HG02759 (cell line): ENCODE data around the gene SEC24C.
"Not testable (repeated sequence)": the region's sequence is repeated elsewhere in the genome, so short reads cannot be mapped to it uniquely, and the experiment has no call there.

Source experiments
- ATAC-seq: cut with Tn5 transposase; IDR thresholded peaks from one replicate; pipeline ENCODE4 v1.9.1; 2021; ENCODE audit warnings: mild to moderate bottlenecking, moderate library complexity; ENCODE audit not compliant: unreplicated experiment

SEC24C gene

DNA sequence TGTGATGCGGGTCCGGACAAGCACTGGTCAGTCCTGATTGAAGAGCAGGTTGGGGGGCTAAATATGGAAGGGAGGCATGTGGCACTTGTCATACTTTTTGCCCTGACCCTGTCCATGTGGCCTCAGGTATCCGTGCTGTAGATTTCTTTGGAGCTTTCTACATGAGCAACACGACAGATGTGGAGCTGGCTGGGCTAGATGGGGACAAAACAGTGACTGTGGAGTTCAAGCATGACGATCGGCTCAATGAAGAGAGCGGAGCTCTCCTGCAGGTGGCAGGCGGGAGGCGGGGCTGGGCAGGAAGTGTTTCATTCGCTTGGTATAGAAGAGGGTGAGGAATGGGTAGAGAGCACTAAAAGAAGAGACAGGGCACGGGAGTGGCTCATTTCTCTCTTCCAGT, 24.7 kb downstream of the SEC24C start:
- no peak for ATAC-seq

DNA sequence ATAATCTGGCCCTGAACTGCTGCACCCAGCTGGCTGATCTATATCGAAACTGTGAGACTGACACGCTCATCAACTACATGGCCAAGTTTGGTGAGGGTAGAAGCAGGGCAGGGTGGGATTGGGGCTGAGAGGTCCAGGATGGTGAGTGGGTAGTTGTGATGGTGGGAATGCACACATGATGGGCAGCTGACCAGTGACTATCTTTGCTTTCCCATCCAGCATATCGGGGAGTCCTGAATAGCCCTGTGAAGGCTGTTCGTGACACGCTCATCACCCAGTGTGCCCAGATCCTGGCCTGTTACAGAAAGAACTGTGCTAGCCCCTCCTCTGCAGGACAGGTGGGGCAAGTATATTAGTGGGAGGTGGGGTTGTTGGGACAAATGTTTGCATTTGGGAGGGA, 25.2 kb downstream of the SEC24C start:
- no peak for ATAC-seq

DNA sequence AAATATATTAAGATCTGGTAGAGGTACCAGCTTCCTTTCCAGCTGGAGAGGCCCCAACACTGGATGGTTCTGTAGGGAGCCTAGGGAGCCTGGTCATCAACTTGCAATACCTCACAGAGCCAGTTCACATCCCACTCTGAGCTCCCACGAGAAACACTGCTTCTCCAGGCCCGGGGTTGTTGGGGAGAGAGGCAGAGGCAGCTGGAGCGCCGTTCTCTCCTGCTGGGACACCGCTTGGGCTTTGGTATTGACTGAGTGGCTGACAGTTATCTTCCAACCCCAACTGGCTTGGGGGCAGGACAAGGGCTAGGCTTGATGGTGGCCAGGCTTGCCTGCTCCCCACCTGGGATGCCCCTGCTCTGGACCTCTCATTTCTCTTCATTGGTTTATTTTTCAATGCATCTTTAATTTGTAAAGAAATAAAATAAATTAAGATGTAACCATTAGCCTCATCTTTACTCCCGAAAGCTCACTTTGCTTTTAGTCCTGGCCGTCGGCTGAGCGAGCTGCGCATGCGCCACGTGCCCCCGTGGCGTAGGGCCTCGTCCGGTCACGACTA, 27.6 kb downstream of the SEC24C start:
- ATAC-seq, result peak; percentile 7

DNA sequence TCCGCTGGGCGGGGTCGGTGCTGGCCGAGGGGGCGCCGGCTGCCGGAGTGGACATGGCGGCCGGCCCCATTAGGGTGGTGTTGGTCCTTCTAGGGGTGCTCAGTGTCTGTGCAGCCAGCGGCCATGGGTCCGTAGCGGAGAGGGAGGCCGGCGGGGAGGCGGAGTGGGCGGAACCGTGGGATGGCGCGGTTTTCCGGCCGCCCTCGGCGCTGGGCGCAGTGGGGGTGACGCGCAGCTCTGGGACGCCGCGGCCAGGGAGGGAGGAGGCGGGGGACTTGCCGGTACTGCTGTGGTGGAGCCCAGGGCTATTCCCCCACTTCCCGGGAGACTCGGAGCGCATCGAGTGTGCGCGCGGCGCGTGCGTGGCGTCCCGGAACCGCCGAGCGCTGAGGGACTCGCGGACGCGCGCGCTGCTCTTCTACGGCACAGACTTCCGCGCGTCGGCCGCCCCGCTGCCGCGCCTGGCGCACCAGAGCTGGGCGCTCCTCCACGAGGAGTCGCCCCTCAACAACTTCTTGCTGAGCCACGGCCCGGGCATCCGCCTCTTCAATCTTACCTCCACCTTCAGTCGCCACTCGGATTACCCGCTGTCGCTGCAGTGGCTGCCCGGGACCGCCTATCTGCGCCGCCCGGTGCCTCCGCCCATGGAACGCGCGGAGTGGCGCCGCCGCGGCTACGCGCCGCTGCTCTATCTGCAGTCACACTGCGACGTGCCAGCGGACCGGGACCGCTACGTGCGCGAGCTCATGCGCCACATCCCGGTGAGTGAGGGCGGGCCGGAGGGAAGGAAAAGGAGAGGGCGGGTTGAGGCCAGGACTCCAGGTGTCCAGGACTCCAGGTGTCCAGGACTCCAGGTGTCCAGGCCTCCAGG, 28.3 kb downstream of the SEC24C start:
- peak; percentile 70 for ATAC-seq

DNA sequence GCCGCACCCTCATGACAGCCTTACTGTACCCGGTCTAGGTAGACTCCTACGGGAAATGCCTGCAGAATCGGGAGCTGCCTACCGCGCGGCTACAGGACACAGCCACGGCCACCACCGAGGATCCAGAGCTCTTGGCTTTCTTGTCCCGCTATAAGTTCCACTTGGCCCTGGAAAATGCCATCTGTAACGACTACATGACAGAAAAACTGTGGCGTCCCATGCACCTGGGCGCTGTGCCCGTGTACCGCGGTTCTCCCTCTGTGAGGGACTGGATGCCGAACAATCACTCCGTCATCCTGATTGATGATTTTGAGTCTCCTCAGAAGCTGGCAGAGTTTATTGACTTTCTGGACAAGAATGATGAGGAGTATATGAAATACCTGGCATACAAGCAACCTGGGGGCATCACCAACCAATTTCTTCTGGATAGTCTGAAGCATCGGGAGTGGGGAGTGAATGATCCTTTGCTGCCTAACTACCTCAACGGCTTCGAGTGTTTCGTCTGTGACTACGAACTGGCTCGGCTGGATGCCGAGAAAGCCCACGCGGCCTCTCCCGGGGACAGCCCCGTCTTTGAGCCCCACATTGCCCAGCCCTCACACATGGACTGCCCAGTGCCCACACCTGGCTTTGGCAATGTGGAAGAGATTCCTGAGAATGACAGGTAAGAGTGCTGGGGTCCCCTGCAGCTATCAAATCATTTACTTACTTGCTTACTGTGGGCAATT, 29.1 kb downstream of the SEC24C start:
- ATAC-seq, result no peak

DNA sequence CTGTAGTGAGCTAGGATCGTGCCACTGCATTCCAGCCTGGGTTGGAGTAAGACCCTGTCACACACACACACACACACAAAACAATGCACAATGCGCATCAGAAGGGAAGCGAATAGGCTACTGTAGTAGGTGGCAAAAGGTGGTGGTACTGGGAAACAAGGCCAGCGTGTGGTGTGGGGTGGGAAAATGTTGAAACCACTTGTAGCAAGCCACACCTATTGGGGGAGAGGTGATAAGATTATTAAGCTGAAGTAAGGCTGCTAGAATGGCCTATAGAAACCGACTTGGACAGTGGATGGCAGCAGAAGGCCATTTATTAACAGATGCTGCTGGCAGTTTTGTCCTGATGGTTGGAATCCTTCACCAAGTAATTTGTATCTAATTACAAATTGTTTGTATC, 30.5 kb downstream of the SEC24C start:
- ATAC-seq, result no peak

DNA sequence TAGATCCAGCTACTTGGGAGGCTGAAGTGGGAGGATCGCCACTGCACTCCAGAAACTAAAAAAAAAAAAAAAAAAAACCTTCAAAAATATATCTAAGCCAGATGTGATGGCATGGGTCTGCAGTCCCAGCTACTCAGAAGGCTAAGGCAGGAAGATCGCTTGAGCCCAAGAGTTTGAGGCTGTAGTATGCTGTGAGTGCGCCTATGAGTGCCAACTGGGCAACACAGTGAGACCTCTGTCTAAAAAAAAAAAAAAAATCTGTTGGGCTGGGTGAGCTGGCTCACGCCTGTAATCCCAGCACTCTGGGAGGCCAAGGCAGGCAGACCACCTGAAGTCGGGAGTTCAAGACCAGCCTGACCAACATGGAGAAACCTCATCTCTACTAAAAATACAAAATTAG, 34.8 kb downstream of the SEC24C start:
- ATAC-seq, result no peak

DNA sequence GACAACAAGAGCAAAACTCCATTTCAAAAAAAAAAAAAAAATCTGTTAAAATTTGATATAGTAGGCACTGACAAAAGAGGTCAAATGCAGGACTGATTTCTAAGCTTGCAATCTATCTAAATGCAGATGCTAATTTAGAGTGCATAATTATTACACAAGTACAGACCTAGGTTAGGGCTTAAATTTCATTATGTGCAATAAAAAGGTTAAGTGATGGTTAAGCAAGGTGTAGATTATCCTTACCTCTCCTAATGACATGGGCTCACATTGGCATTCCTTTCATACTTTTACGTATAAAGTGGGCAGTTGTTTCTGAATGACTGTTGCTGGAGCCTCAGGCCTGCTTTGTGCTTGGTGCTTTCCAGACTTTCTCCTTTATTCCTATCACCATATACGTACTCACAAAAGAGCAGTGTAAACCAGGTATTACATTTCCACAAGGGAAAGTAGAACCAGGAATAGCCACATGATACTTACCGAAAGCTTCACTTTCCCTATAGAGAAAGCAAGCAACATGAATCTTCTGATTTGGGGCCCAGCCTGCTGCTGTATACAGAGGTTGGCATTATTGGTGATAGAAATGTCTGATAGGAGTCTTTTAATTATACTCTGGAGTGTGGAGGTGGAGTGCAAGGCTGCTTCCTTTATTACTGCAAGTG, 35.5 kb downstream of the SEC24C start:
- ATAC-seq, result no peak

DNA sequence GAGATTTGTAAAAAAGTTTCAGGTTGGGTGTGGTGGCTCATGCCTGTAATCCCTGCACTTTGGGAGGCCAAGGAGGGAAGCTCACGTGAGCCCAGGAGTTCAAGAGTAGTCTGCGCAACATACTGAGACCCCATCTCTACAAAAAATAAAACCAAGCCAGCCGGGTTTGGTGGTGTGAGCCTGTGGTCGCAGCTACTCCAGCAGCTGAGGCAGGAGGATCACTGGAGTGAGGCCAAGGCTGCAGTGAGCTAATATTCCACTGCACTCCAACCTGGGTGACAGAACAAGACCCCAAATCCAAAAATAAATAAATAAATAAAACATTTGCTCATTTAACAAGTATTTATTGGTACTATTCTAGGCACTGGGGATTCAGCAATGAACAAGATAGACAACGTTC, 36.1 kb downstream of the SEC24C start:
- ATAC-seq, result no peak

DNA sequence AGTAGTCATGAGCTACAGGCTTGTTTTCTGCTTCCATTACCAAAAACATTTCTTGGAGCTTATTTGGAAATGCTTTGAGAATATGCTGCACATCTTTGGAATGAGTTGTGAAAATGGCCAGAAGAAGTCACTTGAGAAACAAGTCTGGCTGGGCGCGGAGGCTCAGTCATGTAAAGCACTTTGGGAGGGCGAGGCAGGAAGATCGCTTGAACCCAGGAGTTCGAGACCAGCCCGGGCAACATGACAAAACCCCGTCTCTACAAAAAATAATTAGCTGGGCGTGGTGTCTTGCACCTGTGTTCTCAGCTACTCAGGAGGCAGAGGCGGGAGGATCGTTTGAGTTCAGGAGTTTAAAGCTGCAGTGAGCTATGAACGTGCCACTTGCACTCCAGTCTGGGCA, 36.8 kb downstream of the SEC24C start:
- ATAC-seq, result no peak

DNA sequence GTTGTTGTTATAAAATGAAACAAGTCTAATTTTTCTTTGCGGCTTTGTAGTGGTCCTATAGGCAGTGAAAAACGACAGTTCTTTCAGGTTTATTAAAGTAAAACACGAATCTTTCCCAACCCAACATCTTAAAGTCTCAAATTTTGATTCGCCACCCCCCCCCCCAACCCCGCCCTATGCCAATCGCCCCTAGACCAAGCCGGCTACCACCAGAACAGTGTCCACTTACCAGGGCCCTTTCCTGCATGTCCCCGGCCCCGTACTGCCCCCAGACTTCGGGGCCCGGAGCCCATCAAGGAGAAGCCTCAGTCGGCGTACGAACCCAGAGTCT, 37.3 kb downstream of the SEC24C start:
- ATAC-seq, result no peak

DNA sequence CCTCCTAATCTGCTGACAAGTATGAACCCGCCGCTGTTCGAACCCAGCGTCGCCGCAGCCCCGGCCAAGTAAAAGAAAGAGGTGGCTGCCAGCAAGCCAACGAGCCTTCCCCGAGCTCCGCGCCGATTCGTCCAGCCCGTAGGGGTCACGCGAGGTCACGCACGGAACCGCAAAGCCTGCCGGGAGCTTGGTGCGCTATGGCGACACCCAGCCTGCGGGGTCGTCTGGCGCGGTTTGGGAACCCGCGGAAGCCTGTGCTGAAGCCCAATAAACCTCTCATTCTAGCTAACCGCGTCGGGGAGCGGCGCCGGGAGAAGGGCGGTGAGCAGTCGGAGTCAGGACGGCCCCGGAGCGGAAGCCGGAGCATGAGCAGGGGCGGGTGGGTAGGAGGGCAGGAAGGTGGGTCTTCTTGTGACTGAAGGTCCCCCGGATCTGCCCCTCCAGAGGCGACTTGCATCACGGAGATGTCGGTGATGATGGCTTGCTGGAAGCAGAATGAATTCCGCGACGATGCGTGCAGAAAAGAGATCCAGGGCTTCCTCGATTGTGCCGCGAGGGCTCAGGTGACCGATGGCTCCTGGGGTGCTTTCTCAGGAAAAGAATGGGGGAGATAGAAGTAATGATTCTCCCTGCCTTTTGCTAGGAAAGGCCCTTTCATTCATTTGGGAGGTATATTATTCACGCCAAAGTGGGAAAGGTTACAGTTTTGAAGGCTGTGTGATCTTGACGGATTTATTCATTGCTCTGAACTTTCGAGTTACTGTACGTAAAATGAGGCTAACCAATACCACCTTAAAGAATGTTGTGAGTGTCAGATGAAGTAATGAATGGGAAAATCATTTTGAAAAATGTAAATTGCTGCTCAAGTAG, 37.9 kb downstream of the SEC24C start, which contains the start of gene CHCHD1:
CHCHD1 (plus strand) TSS at position 170 of the 870 bp plus-strand sequence; CDS start at position 198, 28 bp downstream.
- peak; percentile 62 for ATAC-seq

DNA sequence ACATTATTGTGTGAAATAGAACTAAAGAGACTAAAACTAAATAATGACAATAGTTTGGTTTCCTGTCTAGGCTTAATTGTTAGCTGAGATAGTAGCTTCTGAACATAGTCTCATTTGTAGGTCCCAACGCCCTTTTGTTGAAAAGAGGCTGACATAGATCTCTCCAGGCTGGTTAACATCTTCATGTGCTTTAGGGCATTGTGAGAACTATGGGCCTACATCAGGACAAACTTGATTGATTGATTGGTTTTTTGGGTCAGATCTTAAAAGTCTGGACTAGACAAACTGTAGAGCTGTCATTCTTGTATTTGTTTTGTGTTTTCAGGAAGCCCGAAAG, 38.5 kb downstream of the SEC24C start:
- no peak for ATAC-seq

DNA sequence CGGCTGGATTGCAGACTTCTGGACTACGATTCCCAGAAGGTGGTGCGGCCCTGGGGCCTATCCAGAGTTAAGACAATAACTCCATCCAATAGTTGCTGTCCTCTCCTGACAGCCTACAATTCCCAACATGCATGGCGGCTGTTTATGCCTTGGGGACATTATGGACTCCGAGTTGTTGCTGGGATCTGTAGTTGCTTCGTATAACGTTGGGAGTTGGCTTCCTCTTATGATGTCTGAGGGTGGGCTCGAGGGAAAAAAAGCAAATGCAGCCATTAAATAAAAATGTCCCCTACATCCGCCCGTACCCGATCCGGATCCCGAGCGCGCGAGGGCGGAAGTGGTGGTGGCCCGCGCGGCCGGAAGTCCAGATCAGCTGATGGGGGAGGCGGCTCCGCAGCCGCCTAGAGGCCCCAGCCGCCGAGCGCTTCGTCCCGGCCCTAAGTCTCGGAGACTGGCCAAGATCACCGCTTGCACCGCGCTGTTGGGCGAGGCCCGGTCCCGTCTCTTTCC, 41.1 kb downstream of the SEC24C start, which contains the start of gene ZSWIM8:
ZSWIM8 (plus strand) TSS at position 396 of the 510 bp plus-strand sequence. CDS start 273 bp downstream, outside the sequence.
- ATAC-seq, result peak; percentile 78

DNA sequence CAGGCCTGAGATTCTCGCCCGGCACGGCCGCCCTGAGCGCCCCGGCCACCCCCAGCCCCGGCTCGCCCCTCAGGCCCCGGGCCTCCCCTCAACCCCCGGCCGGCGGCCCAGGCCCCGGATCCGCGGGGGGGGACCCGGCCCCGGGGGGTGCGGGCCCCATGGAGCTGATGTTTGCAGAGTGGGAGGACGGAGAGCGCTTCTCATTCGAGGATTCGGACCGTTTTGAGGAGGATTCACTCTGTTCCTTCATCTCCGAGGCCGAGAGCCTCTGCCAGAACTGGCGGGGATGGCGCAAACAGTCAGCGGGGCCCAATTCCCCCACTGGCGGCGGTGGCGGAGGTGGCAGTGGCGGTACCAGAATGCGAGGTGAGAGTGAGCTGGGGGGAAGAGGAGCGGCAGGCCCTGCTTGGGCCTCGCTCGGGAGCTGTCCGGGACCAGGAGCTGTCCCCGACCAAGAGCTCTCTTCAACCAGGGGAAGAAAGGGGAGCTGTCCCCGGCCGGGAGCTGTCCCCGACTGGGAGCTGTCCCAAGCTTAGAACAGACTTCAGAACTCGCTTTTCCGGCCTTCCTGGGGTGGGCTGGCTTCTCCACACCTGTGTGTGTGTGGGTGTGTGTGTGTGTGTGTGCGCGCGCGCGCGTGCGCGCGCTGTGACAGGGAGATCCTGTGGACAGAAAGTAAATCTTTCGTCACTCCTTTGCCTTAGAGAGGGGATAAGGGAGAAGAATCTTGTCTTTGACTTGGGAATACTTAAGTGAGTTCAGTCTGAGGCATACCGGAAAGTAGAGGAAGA, 41.7 kb downstream of the SEC24C start:
- ATAC-seq, result peak; percentile 9

DNA sequence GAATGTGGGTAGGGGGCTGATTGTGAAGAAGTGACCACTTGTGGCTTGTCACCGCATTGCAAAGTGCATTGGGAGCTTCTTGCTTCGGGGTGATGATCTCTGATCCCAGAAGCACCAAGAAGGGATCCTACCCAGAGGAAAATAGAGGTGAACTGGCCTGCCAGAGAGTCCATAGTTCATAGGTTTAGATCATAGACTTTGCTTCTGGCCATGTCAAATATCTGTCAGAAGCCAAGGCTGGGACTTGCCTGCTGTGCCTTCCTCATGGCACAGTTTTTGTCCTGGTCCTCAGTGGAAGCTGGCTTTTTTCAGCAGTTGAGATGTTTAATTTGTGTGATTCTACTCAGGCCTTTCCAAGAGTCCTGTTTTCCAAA, 42.3 kb downstream of the SEC24C start:
- ATAC-seq, result no peak

DNA sequence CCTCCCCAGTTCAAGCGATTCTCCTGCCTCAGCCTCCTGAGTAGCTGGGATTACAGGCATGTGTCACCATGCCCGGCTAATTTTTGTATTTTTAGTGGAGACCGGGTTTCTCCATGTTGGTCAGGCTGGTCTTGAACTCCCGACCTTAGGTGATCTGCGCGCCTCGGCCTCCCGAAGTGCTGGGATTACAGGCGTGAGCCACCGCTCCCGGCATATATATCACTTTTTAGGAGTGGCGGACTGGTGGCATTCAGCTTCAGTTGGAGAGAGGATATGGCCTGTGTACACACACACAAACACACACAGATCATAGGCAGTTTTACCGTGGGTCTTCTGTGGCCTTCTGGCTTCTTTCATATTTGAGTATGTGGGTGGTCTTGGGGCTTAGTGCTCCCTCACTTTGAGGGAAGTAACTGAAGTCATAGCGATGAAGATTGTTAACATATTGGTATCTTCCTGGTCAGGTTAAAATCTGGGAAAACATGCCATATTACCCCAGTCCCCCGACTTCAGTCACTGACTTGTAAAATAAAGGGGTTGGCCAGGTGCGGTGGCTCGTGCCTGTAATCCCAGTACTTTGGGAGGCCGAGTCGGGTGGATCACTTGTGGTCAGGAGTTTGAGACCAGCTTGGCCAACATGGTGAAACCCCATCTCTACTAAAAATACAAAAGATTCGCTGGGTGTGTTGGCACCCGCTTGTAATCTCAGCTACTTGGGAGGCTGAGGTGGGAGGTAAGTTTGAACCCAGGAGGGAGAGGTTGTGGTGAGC, 43.0 kb downstream of the SEC24C start:
- not testable (repeated sequence) for ATAC-seq

DNA sequence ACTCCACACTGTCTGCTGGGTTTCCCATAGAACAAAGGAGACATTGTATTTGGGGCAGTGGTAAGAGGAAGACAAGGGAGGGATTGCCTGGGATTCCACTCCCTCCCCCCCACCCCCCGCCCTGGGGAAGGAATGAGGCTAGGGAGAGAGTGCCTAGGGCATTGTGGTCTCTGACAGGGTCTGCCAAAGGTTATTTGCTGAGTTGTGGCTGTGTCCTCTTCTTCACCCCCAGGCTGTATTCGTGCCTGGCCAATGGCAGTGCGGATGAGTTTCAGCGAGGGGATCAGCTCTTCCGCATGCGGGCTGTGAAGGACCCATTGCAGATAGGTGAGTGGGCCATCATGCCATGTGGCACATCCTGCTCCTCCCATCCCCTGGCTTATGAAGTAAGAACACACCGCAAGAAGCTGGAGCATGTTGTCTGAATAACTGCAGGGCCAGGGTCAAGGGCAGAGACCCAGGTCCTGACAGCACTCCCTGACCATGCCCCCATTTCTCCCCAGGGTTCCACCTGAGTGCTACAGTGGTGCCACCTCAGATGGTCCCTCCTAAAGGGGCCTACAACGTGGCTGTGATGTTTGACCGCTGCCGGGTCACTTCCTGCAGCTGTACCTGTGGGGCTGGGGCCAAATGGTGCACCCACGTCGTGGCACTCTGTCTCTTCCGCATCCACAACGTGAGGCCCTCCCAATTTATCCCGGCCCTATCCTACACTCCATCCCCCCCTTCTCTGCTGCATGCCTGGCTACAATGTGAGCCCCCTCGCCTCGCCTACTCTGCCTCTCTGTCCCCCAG, 44.9 kb downstream of the SEC24C start:
- ATAC-seq, result no peak
